ENCODE measurements around the gene REXO4.
"Not testable (repeated sequence)": the region's sequence is repeated elsewhere in the genome, so short reads cannot be mapped to it uniquely, and the experiment has no call there.

Gene REXO4

DNA sequence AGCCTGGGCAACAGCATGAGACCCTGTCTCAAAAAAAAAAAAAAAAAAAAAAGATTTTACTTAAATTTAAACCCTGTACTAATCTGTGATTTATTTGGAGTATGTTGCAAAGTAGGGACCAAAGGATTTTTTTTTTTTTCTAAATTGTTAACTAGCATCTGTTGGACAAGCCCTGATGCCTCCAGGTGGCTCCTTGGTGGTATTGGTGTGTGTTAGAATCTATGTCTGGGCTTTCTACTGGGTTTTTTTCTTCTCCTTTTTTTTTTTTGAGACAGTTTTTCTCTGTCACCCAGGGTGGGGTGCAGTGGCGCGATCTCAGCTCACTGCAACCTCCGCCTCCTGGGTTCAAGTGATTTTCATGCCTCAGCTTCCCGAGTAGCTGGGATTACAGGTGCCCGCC is 34.1 kb upstream of the REXO4 start:
- not testable (repeated sequence) for DNase-seq (ENCODE audit: low read depth, low spot score)

DNA sequence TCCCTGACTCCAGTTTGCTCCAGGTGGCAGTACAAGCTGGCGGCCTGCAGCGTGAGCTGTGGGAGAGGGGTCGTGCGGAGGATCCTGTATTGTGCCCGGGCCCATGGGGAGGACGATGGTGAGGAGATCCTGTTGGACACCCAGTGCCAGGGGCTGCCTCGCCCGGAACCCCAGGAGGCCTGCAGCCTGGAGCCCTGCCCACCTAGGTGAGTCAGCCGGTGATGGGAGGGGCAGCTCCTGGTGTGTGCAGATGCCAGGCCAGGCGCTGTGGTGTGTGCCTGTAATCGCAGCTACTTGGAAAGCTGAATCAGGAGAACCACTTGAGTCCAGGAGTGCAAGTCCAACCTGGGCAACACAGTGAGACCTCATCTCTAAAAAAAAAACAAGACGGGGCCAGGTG is 31.9 kb upstream of the REXO4 start:
- no peak for DNase-seq (ENCODE audit: low read depth, low spot score)

DNA sequence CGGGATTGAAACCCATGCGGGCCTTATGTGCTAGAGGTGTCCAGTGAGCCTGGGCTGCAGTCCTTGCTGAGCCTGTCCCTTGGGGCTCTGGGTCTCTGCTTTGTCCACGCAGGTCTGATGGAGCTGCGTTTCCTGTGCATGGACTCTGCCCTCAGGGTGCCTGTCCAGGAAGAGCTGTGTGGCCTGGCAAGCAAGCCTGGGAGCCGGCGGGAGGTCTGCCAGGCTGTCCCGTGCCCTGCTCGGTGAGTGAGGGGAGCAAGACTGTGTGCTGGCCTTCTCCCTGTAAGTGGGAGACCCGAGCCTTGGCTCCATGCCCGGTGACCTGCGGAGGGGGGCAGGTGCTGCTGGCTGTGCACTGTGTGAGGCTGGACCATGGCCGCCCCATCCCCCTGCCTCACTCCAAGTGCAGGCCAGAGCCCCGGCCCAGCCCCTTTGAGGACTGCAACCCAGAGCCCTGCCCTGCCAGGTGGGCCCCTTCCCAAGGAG is 30.7 kb upstream of the REXO4 start:
- no peak for DNase-seq (ENCODE audit: low read depth, low spot score)

DNA sequence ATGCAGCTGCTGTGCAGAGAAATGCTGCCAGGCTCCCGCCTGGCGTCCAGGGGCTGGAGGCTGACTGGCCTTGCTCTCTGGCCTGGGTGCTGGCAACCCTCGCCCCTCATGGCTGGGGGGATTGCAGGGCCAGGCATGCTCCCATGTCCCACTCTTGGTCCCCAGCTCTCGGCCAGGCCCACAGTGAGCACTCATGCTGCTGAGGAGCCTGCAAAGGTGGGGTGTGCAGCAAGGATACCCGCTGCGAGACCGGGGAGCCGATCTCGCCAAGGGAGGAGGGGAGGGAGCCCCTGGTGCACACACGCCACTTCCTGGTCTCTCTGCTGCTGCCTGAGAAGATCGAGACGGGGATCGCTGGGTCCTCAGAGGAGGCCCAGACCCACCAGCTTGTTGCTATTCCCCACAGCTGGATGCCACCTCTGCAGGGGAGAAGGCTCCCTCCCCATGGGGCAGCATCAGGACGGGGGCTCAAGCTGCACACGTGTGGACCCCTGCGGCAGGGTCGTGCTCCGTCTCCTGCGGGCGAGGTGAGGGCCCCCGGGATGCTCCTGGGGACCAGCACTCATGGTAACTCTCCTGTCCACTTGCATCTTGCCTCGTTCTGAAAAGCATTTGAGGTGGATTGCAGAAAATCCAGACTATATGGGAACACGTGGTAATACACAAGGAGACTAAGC is 27.6 kb upstream of the REXO4 start:
- DNase-seq (ENCODE audit: low read depth, low spot score), result no peak

DNA sequence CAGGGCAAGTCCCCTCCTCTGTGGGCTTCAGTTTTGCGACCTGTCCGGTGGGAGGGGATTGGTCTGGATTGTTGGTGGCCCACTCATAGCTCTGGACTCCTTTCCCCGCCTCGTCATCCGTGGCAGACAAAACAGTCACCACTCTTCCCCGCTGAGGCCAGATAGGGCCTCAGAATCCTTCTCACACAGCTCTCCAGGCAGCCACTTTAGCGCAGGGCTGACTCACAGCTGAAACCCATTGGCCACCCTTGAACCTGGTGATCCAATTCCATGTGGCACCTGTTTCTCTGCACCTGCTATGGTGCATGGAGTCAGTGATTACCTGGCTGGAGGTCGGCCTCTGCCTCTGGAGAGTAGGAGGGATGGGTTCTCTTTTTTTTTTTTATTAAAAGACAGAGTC is 26.2 kb upstream of the REXO4 start:
- DNase-seq (ENCODE audit: low read depth, low spot score), result no peak

DNA sequence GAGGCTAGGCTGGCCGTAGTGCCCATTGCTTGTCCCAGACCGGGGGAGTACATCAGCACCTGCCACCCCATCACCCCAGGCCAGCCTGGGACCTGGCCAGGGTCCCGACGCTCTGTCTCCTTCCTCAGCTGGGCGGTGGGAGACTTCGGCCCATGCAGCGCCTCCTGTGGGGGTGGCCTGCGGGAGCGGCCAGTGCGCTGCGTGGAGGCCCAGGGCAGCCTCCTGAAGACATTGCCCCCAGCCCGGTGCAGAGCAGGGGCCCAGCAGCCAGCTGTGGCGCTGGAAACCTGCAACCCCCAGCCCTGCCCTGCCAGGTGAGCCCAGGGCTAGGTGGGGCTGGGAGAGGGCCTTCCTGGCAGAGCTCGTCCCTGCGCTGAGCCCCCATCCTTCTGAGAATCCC is 25.4 kb upstream of the REXO4 start:
- DNase-seq (ENCODE audit: low read depth, low spot score), result no peak

DNA sequence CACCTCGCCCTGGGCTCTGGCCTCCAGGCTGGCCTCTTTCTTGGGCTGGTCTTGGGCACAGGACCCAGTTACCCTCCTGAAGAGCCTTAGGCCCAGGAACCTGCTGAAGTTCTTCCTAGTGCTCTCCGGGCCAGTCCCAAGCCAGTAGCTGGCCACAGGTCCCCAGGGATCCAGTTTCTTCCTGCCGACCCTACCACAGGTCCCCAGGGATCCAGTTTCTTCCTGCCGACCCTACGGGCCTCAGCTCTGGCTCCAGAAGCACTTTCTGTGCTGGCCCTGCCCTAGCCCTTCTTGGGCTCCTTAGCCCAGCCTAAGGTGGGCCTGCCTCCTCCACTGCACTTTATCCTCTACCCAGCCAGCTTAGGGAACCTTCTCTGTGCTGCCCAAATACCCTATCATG is 23.8 kb upstream of the REXO4 start:
- no peak for DNase-seq (ENCODE audit: low read depth, low spot score)

DNA sequence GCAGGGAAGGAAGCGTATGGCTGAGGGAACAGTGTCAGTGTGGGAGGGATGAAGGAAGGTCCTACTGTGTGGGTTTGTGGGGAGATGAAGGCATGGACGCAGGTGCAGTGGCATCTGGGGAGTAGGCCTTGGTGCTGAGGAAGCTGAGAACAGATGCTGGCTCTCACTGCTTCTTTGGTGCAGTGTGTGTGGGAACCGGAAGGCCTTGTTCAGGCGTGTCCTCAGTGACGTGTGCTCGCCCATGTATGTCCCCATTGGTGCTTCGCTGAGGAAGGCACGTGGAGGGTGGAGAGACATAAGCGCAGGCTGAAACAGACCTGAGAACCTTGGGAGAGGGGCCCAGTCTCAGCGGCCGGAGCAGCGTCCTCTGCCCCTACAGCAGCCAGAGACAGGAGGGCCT is 23.1 kb upstream of the REXO4 start:
- DNase-seq (ENCODE audit: low read depth, low spot score), result no peak

DNA sequence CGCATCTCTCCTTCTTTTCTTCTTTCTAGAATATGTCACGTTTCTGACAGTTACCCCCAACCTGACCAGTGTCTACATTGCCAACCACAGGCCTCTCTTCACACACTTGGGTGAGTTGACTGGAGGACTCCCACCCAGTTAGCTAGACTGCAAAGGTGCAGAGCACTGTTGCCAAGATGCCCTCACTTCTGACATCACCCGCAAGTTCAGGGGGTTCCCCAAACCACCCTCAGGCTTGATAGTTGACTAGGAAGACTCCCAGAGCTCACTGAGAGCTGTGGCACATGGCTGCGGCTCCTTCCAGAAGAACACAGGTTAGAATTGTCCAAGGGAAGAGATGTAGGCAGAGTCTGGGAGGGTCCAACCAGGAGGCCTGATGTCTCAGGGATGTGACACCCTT is 21.5 kb upstream of the REXO4 start:
- no peak for DNase-seq (ENCODE audit: low read depth, low spot score)

DNA sequence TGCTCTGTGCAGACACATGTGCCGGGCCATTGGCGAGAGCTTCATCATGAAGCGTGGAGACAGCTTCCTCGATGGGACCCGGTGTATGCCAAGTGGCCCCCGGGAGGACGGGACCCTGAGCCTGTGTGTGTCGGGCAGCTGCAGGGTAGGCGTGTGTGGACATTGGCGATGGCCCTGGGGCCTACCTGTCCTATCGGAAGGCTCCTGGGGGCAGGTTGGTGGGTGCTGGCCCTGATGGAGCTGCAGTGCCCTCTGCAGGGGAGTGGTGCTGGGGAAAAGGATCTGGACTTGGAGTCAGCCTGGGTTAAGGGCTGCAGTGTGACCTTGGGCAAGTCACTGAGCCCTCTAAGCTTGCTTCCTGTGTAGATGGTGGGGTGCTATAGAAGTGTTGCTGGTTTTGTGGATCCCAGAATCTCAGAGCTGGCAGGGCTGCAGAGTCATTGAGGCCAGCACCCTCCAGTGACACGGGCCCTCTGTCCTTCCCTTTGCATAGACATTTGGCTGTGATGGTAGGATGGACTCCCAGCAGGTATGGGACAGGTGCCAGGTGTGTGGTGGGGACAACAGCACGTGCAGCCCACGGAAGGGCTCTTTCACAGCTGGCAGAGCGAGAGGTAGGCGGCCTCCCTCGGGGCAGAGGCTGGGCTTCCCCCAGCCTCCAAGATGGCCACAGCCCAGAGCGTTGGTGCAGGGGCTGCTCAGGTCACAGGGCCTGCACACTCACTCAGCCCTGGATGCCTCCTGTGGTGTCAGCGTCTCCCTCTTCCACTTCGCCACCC is 20.1 kb upstream of the REXO4 start:
- no peak for DNase-seq (ENCODE audit: low read depth, low spot score)

DNA sequence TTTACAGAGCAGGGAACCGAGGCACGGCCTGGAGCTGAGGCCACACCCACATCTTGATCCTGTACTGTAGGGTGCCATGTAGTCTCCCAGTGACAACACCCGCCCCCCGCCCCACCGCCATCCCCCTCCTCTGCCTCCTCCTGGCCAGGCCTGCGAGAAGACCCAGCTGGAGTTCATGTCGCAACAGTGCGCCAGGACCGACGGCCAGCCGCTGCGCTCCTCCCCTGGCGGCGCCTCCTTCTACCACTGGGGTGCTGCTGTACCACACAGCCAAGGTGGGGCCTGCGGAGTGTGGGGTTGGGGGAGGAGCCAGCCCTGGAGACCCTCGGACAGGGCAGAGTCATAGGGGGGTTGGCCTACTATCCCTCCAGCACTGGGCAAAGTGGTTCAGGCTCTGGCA is 18.9 kb upstream of the REXO4 start:
- no peak for DNase-seq (ENCODE audit: low read depth, low spot score)

DNA sequence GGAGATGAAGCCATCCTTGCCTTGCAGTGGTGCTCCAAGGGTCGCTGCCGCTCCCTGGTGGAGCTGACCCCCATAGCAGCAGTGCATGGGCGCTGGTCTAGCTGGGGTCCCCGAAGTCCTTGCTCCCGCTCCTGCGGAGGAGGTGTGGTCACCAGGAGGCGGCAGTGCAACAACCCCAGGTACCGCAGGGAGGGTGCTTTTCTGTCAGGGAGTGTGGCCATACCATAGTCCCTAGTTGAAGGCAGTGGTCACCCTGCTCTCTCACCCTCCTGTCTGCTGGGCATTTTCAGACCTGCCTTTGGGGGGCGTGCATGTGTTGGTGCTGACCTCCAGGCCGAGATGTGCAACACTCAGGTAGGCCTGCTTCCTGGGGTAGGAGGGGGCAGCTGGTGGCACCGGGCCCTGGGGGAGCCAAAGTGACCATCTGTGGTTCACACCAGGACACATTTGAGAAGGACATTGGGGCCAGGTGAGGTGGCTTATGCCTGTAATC is 15.6 kb upstream of the REXO4 start:
- DNase-seq (ENCODE audit: low read depth, low spot score), result no peak

DNA sequence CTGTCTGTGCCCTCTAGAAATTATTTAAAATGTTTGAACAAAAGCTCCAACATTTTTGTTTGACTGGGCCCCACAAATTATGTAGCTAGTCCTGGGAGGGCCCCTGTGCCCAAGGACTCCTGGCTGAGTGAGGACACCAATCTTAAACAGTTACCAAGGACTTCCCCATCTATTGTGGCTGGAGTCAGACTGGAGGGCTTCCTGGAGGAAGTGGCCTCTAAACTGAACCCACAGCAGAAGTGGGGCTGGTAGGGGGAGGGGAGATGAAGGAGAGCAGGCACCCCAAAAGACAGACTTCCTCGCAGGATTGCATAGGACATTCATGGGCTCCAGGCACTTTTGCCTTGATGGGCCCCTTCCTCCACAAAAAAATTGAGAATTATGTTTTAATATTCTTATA is 12.4 kb upstream of the REXO4 start:
- no peak for DNase-seq (ENCODE audit: low read depth, low spot score)

DNA sequence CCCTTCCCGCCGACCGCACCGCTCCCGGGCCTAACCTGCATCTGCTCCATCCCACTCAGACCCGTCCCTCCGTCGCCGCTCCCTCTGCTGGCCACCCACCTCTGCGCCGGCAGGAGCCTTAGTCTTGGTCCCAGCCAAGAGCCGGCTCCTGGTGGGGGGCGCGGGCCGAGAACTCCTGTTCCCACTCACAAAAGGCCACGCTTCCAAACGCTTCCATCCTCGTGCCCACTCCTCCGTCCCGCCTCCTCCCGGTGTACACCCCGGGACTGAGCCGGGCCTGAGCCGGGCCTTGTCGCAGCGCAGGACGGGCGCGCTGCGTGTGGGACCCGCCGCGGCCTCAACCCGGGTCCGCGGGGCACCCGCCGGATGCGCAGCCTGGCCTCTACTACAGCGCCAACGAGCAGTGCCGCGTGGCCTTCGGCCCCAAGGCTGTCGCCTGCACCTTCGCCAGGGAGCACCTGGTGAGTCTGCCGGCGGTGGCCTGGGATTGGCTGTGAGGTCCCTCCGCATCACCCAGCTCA is 11.9 kb upstream of the REXO4 start:
- DNase-seq (ENCODE audit: low read depth, low spot score), result no peak

DNA sequence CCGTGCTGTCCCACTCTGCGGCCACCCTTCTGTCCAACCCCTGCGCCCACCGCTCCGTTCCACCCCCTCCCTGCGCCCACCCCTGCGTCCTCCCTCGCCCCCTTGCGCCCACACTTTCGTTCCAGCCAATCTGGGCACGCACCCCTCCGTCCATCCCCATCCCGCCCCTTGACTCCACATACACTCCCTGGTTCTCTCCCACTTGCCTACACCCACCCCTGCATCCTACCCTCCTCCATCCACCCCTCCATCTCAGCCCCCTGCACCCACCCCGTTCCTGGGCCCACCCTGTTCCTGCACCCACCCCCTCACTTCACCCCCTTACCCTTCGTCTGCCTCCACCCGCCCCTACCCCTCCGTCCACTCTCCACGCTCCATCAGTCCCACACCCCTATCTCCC is 11.4 kb upstream of the REXO4 start:
- DNase-seq (ENCODE audit: low read depth, low spot score), result no peak

DNA sequence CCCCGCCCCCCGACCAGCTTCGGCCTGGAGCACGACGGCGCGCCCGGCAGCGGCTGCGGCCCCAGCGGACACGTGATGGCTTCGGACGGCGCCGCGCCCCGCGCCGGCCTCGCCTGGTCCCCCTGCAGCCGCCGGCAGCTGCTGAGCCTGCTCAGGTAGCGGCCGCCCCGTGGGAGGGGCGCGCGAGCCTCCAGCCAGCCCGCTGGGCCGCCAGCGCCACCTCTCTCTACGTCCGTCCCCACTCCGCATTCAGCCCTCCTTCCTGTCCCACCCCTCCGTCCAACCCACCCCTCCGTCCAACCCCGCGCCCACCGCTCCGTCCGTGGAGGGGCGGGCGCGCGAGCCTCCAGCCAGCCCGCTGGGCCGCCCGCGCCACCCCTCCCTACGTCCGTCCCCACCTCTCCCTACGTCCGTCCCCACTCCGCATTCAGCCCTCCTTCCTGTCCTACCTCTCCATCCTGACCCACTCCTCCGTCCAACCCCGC is 10.8 kb upstream of the REXO4 start:
- DNase-seq (ENCODE audit: low read depth, low spot score), result no peak

DNA sequence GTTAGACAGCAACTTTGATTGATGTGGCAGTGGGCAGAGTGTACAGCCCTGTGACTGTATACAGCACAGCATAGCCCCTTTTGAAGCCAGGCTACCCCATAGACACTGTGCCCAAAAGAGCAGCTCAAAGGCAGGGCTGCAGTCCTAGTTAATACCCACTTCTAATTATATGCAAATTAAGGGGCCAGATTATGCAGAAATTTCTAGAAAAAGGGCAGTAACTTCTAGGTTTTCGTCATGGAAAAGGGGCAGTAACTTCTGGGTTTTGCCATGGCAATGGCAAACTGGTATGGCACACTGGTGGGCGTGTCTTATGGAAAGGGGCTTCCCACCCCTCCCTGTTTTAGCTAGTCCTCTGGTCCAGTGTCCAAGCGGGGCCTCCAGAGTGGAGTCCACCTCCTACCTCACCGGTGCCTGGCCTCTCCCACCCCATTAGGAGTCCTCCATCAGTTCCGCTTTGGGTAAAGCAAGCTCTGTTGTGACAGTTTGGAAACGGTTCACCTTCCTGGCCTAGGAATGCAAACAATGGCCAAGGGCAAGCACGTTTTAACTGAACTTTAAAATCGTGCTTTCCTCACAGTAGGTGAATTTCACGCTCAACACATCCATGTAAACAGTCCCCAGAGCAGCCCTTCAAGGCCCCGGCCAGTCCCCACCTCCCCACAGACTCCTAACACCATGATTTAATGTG is 10.0 kb upstream of the REXO4 start:
- DNase-seq (ENCODE audit: low read depth, low spot score), result no peak

DNA sequence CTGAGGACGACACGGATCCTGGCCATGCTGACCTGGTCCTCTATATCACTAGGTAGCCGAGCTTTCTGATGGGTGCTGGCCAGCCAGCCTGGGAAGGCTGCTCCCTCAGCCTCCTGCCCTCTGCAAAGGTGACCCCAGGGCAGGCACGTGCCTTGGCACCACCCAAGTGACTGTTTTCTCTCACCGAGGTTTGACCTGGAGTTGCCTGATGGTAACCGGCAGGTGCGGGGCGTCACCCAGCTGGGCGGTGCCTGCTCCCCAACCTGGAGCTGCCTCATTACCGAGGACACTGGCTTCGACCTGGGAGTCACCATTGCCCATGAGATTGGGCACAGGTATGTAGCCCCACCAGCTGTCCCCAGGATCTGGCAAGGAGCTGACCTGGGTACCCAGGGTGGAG is 8.2 kb upstream of the REXO4 start:
- DNase-seq (ENCODE audit: low read depth, low spot score), result no peak

DNA sequence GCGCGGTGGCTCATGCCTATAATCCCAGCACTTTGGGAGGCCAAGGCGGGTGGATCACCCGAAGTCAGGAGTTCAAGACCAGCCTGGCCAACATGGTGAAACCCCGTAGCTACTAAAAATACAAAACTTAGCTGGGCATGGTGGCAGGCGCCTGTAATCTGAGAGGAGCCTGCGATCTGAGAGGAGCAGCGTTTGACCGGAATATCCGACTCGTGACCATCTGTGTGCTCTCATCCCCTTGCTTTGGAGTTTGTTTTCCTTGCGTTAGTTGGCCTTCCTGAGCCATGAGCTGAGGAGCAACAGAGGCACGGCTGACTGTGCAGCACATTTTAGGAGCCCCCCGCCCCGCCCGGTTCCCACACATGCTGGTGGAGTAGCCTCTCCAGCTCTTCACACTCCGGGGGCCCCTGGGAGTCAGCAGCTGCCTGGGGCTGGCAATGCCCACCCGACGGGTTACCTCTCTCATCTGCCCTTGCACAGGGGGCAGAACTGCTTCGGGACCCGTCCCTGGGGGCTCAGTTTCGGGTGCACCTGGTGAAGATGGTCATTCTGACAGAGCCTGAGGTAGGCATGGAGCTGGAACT is 7.3 kb upstream of the REXO4 start:
- no peak for DNase-seq (ENCODE audit: low read depth, low spot score)

DNA sequence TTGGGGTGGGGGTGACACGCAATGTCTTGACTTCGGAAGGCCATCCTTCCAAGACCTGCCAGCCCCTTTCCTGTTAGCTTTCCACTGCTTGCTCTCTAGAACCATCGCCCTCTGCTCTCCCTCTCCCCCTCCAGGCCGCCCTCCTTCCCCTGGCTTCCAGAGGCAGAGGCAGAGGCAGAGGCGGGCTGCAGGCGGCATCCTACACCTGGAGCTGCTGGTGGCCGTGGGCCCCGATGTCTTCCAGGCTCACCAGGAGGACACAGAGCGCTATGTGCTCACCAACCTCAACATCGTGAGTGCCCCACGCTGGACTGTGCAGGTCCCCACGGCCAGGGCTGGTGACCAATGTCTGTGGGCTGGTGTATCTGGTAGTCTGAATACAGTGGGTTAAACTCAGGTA is 6.4 kb upstream of the REXO4 start:
- no peak for DNase-seq (ENCODE audit: low read depth, low spot score)

DNA sequence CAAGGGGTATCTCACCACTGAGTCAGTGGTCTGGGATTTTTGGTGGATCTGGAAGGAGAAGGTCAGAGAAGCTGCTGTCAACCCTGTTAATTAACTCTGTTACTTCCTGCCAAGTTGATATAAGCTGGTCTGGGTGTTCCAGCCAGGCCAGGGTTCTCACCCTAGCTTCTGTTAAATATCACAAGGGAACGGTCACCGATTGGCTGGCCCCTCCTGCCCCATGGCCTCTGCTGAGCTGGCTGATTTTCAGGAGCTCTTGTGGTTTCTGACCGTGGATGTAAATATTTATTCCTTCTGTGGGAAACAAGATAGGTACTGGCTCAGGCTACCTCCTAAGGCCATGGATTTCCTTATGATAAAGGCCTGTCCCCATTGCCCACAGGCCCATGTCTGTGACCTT is 5.4 kb upstream of the REXO4 start:
- DNase-seq (ENCODE audit: low read depth, low spot score), result no peak
